HEK293T (cell line): ENCODE results near the gene CCDC170.
"Not testable (repeated sequence)": the region's sequence is repeated elsewhere in the genome, so short reads cannot be mapped to it uniquely, and the experiment has no call there.

Experiments used
- CTCF ChIA-PET: fragments of 350-600 bp; formaldehyde crosslinking; extraction: SDS; loops from one replicate; lab custom pipeline; 2021; ENCODE audit warnings: antibody characterized with exemption, inconsistent platforms; lab: Yijun Ruan, JAX
- POLR2A ChIA-PET: fragments of 350-600 bp; formaldehyde crosslinking; extraction: SDS; loops from one replicate; lab custom pipeline; 2020; ENCODE audit warnings: antibody characterized with exemption, inconsistent platforms; lab: Yijun Ruan, JAX
- DNase-seq: peaks from one replicate; pipeline ENCODE4 v3.0.0; 2012; ENCODE audit warnings: mixed read lengths; ENCODE audit errors: extremely low spot score
- ARNT ChIP-seq: fragments of 450-650 bp; IDR thresholded peaks from 2 replicates; pipeline ENCODE4 v1.6.1; 2017; ENCODE audit warnings: mild to moderate bottlenecking
- BHLHE40 ChIP-seq: fragments of 450-650 bp; IDR thresholded peaks from 2 replicates; pipeline ENCODE4 v1.6.1; 2016; ENCODE audit warnings: mild to moderate bottlenecking, moderate library complexity, borderline replicate concordance
- CTBP1 ChIP-seq: fragments of 450-650 bp; IDR thresholded peaks from 2 replicates; pipeline ENCODE4 v1.6.1; 2016; ENCODE audit warnings: borderline replicate concordance
- ELF4 ChIP-seq: fragments of 450-650 bp; IDR thresholded peaks from 2 replicates; pipeline ENCODE4 v1.6.1; 2017; ENCODE audit warnings: antibody characterized with exemption
- FOXA1 ChIP-seq: fragments of 450-650 bp; IDR thresholded peaks from 2 replicates; pipeline ENCODE4 v1.6.1; 2016; ENCODE audit warnings: mild to moderate bottlenecking
- FOXK2 ChIP-seq: fragments of 450-650 bp; IDR thresholded peaks from 2 replicates; pipeline ENCODE4 v1.6.1; 2016; ENCODE audit warnings: mild to moderate bottlenecking
- FOXM1 ChIP-seq: fragments of 450-650 bp; IDR thresholded peaks from 2 replicates; pipeline ENCODE4 v1.6.1; 2017; ENCODE audit warnings: mild to moderate bottlenecking, borderline replicate concordance
- HDGF ChIP-seq: fragments of 450-650 bp; IDR thresholded peaks from 2 replicates; pipeline ENCODE4 v1.6.1; 2017; ENCODE audit warnings: antibody characterized with exemption, borderline replicate concordance
- L3MBTL2 ChIP-seq: fragments of 450-650 bp; conservative IDR thresholded peaks from 2 replicates; pipeline ENCODE4 v1.6.1; 2016; ENCODE audit warnings: mild to moderate bottlenecking
- LEF1 ChIP-seq: fragments of 450-650 bp; IDR thresholded peaks from 2 replicates; pipeline ENCODE4 v1.6.1; 2017; ENCODE audit warnings: mild to moderate bottlenecking, borderline replicate concordance
- NFRKB ChIP-seq: fragments of 450-650 bp; IDR thresholded peaks from 2 replicates; pipeline ENCODE4 v1.6.1; 2016; ENCODE audit warnings: mild to moderate bottlenecking, moderate library complexity
- PKNOX1 ChIP-seq: fragments of 450-650 bp; IDR thresholded peaks from 2 replicates; pipeline ENCODE4 v1.6.1; 2016
- SP1 ChIP-seq: fragments of 450-650 bp; IDR thresholded peaks from 2 replicates; pipeline ENCODE4 v1.6.1; 2017
- SUZ12 ChIP-seq: fragments of 450-650 bp; IDR thresholded peaks from 2 replicates; pipeline ENCODE4 v1.6.1; 2016; ENCODE audit warnings: mild to moderate bottlenecking
- TARDBP ChIP-seq: fragments of 450-650 bp; IDR thresholded peaks from 2 replicates; pipeline ENCODE4 v1.6.1; 2016
- ZNF384 ChIP-seq: fragments of 450-650 bp; IDR thresholded peaks from 2 replicates; pipeline ENCODE4 v1.6.1; 2016

Gene CCDC170

GRCh38 chr6:151506761-151507160 lies 12.9 kb downstream of the CCDC170 start:
- ChIA-PET CTCF (no interaction called here), POLR2A (no interaction called here)
- DNase-seq = no peak
- TF ChIP-seq FOXA1 (no peak), PKNOX1 (no peak), FOXK2 (no peak), ARNT (no peak), BHLHE40 (no peak)

- CTCF ChIA-PET = no interaction called here
- POLR2A ChIA-PET = no interaction called here
- no peak for DNase-seq
These were observed 15.2 kb downstream of the CCDC170 start for GRCh38 chr6:151509048-151509447.

GRCh38 chr6:151512481-151512880 lies 18.7 kb downstream of the CCDC170 start:
- CTCF ChIA-PET = no interaction called here
- TF ChIP-seq FOXA1 (no peak), NFRKB (no peak), BHLHE40 (no peak), ZNF384 (no peak), SP1 (no peak), FOXK2 (no peak), TARDBP (no peak), L3MBTL2 (no peak), HDGF (no peak), FOXM1 (no peak), ARNT (no peak), CTBP1 (no peak), PKNOX1 (no peak), SUZ12 (no peak), ELF4 (no peak), LEF1 (no peak)
- POLR2A ChIA-PET = no interaction called here
- no peak for DNase-seq

More at GRCh38 chr6:151509048-151509447, 15.2 kb downstream of the CCDC170 start:
- TF ChIP-seq ZNF384 (no peak), SUZ12 (no peak), CTBP1 (no peak), LEF1 (no peak), FOXM1 (no peak), FOXA1 (no peak), NFRKB (no peak), TARDBP (no peak), PKNOX1 (no peak), ELF4 (no peak), BHLHE40 (no peak), ARNT (no peak), SP1 (no peak)

- ChIA-PET CTCF (no interaction called here), POLR2A (no interaction called here)
- no peak for DNase-seq
- TF ChIP-seq L3MBTL2 (no peak), TARDBP (no peak), ARNT (no peak), CTBP1 (no peak), LEF1 (no peak), NFRKB (no peak), PKNOX1 (no peak), ELF4 (no peak), BHLHE40 (no peak), ZNF384 (no peak)
These were observed 20.3 kb downstream of the CCDC170 start for GRCh38 chr6:151514000-151514730.

GRCh38 chr6:151518992-151519391 lies 25.2 kb downstream of the CCDC170 start:
- CTCF ChIA-PET = interaction anchor here (0.6 kb wide), 1 partner anchor 627 kb away, joined by 3 read pairs; no protein-coding TSS in a partner anchor
- DNase-seq, POLR2A ChIA-PET: not testable (repeated sequence)

- ChIA-PET POLR2A (no interaction called here), CTCF (interaction anchor here (0.7 kb wide), 1 partner anchor 720 kb away, joined by 4 read pairs; no protein-coding TSS in a partner anchor)
- no peak for DNase-seq
- TF ChIP-seq CTBP1 = no peak
- TF ChIP-seq SP1 = no peak
- no peak for TF ChIP-seq HDGF
- no peak for TF ChIP-seq BHLHE40
- no peak for TF ChIP-seq PKNOX1
- no peak for TF ChIP-seq NFRKB
- no peak for TF ChIP-seq ZNF384
- no peak for TF ChIP-seq FOXK2
These were observed 29.2 kb downstream of the CCDC170 start for GRCh38 chr6:151523034-151523433.
